Inflammatory macrophage treated with lipopolysaccharide for 1 hour (primary cell): Measurements from ENCODE around the gene COL9A1.
A peak's percentile ranks its signal among the peaks of the same experiment; 100 is the strongest.
"Not testable (repeated sequence)": the region's sequence is repeated elsewhere in the genome, so short reads cannot be mapped to it uniquely, and the experiment has no call there.

Experiments used
- DNase-seq, 2 donors: peaks; one replicate each; pipeline ENCODE4 v3.0.0-alpha.2; 2020 to 2022

The COL9A1 gene

GRCh38 chr6:70303034-70303525 is at the start of gene COL9A1:
COL9A1 (minus strand) TSS chr6:70303084; CDS start chr6:70302924, 160 bp downstream.
- no peak for DNase-seq

GRCh38 chr6:70351461-70351860 is 48.6 kb upstream of the COL9A1 start:
- no peak for DNase-seq

- DNase-seq: no peak
Measured at GRCh38 chr6:70345619-70346018, 42.7 kb upstream of the COL9A1 start.

GRCh38 chr6:70343313-70343712 is 40.4 kb upstream of the COL9A1 start:
- DNase-seq: no peak

- not testable (repeated sequence) for DNase-seq
Measured at GRCh38 chr6:70339810-70340209, 36.9 kb upstream of the COL9A1 start.

- DNase-seq: no peak
Measured at GRCh38 chr6:70338775-70339174, 35.9 kb upstream of the COL9A1 start.

- no peak for DNase-seq
Measured at GRCh38 chr6:70337743-70338105, 34.8 kb upstream of the COL9A1 start.

- DNase-seq: no peak
Measured at GRCh38 chr6:70336996-70337742, 34.3 kb upstream of the COL9A1 start.

- DNase-seq: no peak
Measured at GRCh38 chr6:70327036-70327435, 24.2 kb upstream of the COL9A1 start.

GRCh38 chr6:70325009-70325408 is 22.1 kb upstream of the COL9A1 start:
- no peak for DNase-seq

- not testable (repeated sequence) for DNase-seq
Measured at GRCh38 chr6:70317799-70318198, 14.9 kb upstream of the COL9A1 start.

- no peak for DNase-seq
Measured at GRCh38 chr6:70315079-70315751, 12.3 kb upstream of the COL9A1 start.

GRCh38 chr6:70314296-70314695 is 11.4 kb upstream of the COL9A1 start:
- no peak for DNase-seq

- no peak for DNase-seq
Measured at GRCh38 chr6:70312165-70312745, 9.4 kb upstream of the COL9A1 start.

- DNase-seq: peak; percentile 15 to 59
Measured at GRCh38 chr6:70310063-70310694, 7.3 kb upstream of the COL9A1 start.

- no peak for DNase-seq
Measured at GRCh38 chr6:70309243-70309642, 6.4 kb upstream of the COL9A1 start.

GRCh38 chr6:70308142-70308541 is 5.3 kb upstream of the COL9A1 start:
- DNase-seq: not testable (repeated sequence)

- no peak for DNase-seq
Measured at GRCh38 chr6:70307008-70307407, 4.1 kb upstream of the COL9A1 start.

GRCh38 chr6:70304616-70305015 is 1.7 kb upstream of the COL9A1 start:
- no peak for DNase-seq

- no peak for DNase-seq
Measured at GRCh38 chr6:70299456-70299855, 3.4 kb downstream of the COL9A1 start.

GRCh38 chr6:70298068-70298467 is 4.8 kb downstream of the COL9A1 start:
- DNase-seq: no peak

- no peak for DNase-seq
Measured at GRCh38 chr6:70292193-70292592, 10.7 kb downstream of the COL9A1 start.

GRCh38 chr6:70289299-70289698 is 13.6 kb downstream of the COL9A1 start:
- no peak for DNase-seq

GRCh38 chr6:70286905-70287304 is 16.0 kb downstream of the COL9A1 start:
- no peak for DNase-seq
